Liver (tissue), 9 donors: ENCODE data around the gene SEMA3E. TPM values are rescaled to one million over a fixed set of nuclear protein-coding genes. Genes with fewer than 3 reads are reported as not detected.

ENCODE experiments used
- DNase-seq: peaks from one replicate; pipeline ENCODE4 v3.0.0-alpha.2; 2017; ENCODE audit warnings: low spot score
- H3K27ac ChIP-seq, 2 donors: one replicate each; pipeline ENCODE4 v1.7.0; 2013; ENCODE audit warnings: inconsistent platforms in 2 of 2, low read length in 2 of 2, control low read depth in 1 of 2, low read depth in 1 of 2, mild to moderate bottlenecking in 1 of 2
- H3K27me3 ChIP-seq, 4 donors: one replicate each; pipeline versions ENCODE4 v1.6.1 to v1.7.0; 2013; ENCODE audit warnings: low read length in 3 of 4, inconsistent platforms in 1 of 4, mild to moderate bottlenecking in 1 of 4, moderate library complexity in 1 of 4; ENCODE audit not compliant: control insufficient read depth in 4 of 4, insufficient read depth in 4 of 4
- H3K36me3 ChIP-seq, 4 donors: one replicate each; pipeline versions ENCODE4 v1.6.1 to v1.7.0; 2013; ENCODE audit warnings: low read length in 3 of 4, mild to moderate bottlenecking in 3 of 4, low read depth in 1 of 4, moderate library complexity in 1 of 4; ENCODE audit not compliant: control insufficient read depth in 4 of 4, insufficient read depth in 3 of 4
- H3K4me1 ChIP-seq, 4 donors: one replicate each; pipeline versions ENCODE4 v1.6.1 to v1.7.0; 2013; ENCODE audit warnings: low read length in 3 of 4, mild to moderate bottlenecking in 3 of 4, moderate library complexity in 1 of 4; ENCODE audit not compliant: control insufficient read depth in 4 of 4, insufficient read depth in 4 of 4
- H3K4me3 ChIP-seq, 3 donors: one replicate each; pipeline versions ENCODE4 v1.6.1 to v1.7.0; 2013; ENCODE audit warnings: low read length in 3 of 3, control low read depth in 1 of 3, low read depth in 1 of 3, mild to moderate bottlenecking in 1 of 3
- H3K9ac ChIP-seq, 2 donors: one replicate each; pipeline ENCODE4 v1.7.0; 2013; ENCODE audit warnings: low read length in 2 of 2, mild to moderate bottlenecking in 2 of 2, moderate library complexity in 2 of 2, control low read depth in 1 of 2, low read depth in 1 of 2
- H3K9me3 ChIP-seq, 4 donors: one replicate each; pipeline versions ENCODE4 v1.6.1 to v1.7.0; 2013; ENCODE audit warnings: low read length in 3 of 4; ENCODE audit not compliant: control insufficient read depth in 4 of 4
- FOXA1 ChIP-seq: IDR thresholded peaks from 2 replicates; pipeline ENCODE4 v1.6.1; 2016; ENCODE audit warnings: antibody characterized with exemption
- FOXA2 ChIP-seq: IDR thresholded peaks from 2 replicates; pipeline ENCODE4 v1.6.1; 2016; ENCODE audit warnings: antibody characterized with exemption
- GABPA ChIP-seq, 2 donors: IDR thresholded peaks in 1 of 2; conservative IDR thresholded peaks in 1 of 2; 2 replicates each; pipeline ENCODE4 v1.6.1; 2016; ENCODE audit warnings: antibody characterized with exemption in 2 of 2, mild to moderate bottlenecking in 1 of 2, moderate library complexity in 1 of 2
- HNF4A ChIP-seq, 2 donors: conservative IDR thresholded peaks; 2 replicates each; pipeline ENCODE4 v1.6.1; 2016; ENCODE audit warnings: antibody characterized with exemption in 2 of 2, mild to moderate bottlenecking in 2 of 2
- HNF4G ChIP-seq: IDR thresholded peaks from 2 replicates; pipeline ENCODE4 v1.6.1; 2016; ENCODE audit warnings: antibody characterized with exemption
- JUND ChIP-seq, 2 donors: IDR thresholded peaks; 2 replicates each; pipeline ENCODE4 v1.6.1; 2016; ENCODE audit warnings: antibody characterized with exemption in 2 of 2
- NR2F2 ChIP-seq: IDR thresholded peaks from 2 replicates; pipeline ENCODE4 v1.6.1; 2016; ENCODE audit warnings: antibody characterized with exemption
- SP1 ChIP-seq: IDR thresholded peaks from 2 replicates; pipeline ENCODE4 v1.6.1; 2018; ENCODE audit warnings: antibody characterized with exemption, mild to moderate bottlenecking
- TAF1 ChIP-seq: conservative IDR thresholded peaks from 2 replicates; pipeline ENCODE4 v1.6.1; 2016; ENCODE audit warnings: antibody characterized with exemption, mild to moderate bottlenecking
- YY1 ChIP-seq: IDR thresholded peaks from 2 replicates; pipeline ENCODE4 v1.6.1; 2016; ENCODE audit warnings: antibody characterized with exemption, mild to moderate bottlenecking
- WGBS: extraction: QIAGEN DNeasy Blood & Tissue Kit; methylation state at CpG from one replicate; pipeline ENCODE4 v1.1.7; 2013; 5-methylcytosine and 5-hydroxymethylcytosine counted together
- polyA plus RNA-seq, 2 donors: library from polyadenylated mRNA; stranded (reverse) in 1 of 2; unstranded in 1 of 2; fragments of 200-250 nt in 1 of 2; fragments of >200 nt in 1 of 2; fragmentation: Nextera tagmentation in 1 of 2; extraction: Ambion mirVana in 1 of 2; gene quantifications; one replicate each; pipeline versions ENCODE4 v1.2.1 to v1.2.3, GENCODE V29; 2013 to 2015
- total RNA-seq, 2 donors: library from RNA; depleted of rRNA; stranded (reverse); fragments of >200 nt; gene quantifications; one replicate each; pipeline ENCODE4 v1.2.3, GENCODE V29; 2014
- TF ChIP-seq, protein P1 (sequence below): IDR thresholded peaks from 2 replicates; pipeline ENCODE4 v1.6.1; 2016; ENCODE audit warnings: antibody characterized with exemption
- TF ChIP-seq, protein P2 (sequence below): IDR thresholded peaks from 2 replicates; pipeline ENCODE4 v1.6.1; 2016; ENCODE audit warnings: antibody characterized with exemption
- TF ChIP-seq, protein P3 (sequence below): IDR thresholded peaks from 2 replicates; pipeline ENCODE4 v1.6.1; 2016; ENCODE audit warnings: antibody characterized with exemption, mild to moderate bottlenecking
- TF ChIP-seq, protein P4 (sequence below): fragments of 150-350 bp; IDR thresholded peaks from 2 replicates; pipeline ENCODE4 v1.5.1; 2017; ENCODE audit warnings: improper control_type of control experiment, low read depth, low read length; ENCODE audit not compliant: missing input control
- donor health status: healthy.
- donor health status: healthy.
- donor health status: healthy.
- donor health status: healthy.
- donor health status: healthy.

The SEMA3E gene
- total and polyA plus RNA-seq, 4 donors, result 0.20 to 1.2 (median 0.59) TPM; not detected in 1

DNA sequence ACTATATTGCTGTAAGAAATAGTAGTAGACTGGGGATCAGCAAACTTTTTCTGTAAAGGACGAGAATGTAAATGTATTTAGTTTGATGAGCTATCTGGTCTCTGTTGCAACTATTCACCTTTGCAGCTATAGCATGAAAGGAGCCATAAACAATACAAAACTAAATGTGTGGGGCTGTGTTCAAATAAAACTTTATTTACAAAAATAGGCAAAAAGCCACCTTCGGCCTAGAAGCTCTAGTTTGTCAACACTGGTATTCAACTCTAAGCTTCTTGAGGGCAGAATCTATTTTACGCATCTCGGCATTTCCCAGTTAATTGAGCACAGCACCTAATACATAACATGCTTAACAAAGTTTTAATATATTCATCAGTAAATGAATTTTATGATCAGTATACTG, 181.4 kb downstream of the SEMA3E start:
- H3K27ac ChIP-seq, result no peak overlapping the region
- TF ChIP-seq YY1 (no peak), NR2F2 (no peak), HNF4A (conservative IDR thresholded peaks at IDR 0.05) (no peak), JUND (IDR thresholded peaks at IDR 0.05) (no peak), FOXA1 (no peak), GABPA (IDR thresholded peaks at IDR 0.05 in 1 of 2, conservative IDR thresholded peaks at IDR 0.05 in 1 of 2) (no peak), FOXA2 (no peak), TAF1 (no peak), SP1 (no peak), HNF4G (no peak)
- TF ChIP-seq, protein P1, sequence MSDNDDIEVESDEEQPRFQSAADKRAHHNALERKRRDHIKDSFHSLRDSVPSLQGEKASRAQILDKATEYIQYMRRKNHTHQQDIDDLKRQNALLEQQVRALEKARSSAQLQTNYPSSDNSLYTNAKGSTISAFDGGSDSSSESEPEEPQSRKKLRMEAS, result no peak
- TF ChIP-seq, protein P2, sequence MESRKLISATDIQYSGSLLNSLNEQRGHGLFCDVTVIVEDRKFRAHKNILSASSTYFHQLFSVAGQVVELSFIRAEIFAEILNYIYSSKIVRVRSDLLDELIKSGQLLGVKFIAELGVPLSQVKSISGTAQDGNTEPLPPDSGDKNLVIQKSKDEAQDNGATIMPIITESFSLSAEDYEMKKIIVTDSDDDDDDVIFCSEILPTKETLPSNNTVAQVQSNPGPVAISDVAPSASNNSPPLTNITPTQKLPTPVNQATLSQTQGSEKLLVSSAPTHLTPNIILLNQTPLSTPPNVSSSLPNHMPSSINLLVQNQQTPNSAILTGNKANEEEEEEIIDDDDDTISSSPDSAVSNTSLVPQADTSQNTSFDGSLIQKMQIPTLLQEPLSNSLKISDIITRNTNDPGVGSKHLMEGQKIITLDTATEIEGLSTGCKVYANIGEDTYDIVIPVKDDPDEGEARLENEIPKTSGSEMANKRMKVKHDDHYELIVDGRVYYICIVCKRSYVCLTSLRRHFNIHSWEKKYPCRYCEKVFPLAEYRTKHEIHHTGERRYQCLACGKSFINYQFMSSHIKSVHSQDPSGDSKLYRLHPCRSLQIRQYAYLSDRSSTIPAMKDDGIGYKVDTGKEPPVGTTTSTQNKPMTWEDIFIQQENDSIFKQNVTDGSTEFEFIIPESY, result no peak
- TF ChIP-seq, protein P3, sequence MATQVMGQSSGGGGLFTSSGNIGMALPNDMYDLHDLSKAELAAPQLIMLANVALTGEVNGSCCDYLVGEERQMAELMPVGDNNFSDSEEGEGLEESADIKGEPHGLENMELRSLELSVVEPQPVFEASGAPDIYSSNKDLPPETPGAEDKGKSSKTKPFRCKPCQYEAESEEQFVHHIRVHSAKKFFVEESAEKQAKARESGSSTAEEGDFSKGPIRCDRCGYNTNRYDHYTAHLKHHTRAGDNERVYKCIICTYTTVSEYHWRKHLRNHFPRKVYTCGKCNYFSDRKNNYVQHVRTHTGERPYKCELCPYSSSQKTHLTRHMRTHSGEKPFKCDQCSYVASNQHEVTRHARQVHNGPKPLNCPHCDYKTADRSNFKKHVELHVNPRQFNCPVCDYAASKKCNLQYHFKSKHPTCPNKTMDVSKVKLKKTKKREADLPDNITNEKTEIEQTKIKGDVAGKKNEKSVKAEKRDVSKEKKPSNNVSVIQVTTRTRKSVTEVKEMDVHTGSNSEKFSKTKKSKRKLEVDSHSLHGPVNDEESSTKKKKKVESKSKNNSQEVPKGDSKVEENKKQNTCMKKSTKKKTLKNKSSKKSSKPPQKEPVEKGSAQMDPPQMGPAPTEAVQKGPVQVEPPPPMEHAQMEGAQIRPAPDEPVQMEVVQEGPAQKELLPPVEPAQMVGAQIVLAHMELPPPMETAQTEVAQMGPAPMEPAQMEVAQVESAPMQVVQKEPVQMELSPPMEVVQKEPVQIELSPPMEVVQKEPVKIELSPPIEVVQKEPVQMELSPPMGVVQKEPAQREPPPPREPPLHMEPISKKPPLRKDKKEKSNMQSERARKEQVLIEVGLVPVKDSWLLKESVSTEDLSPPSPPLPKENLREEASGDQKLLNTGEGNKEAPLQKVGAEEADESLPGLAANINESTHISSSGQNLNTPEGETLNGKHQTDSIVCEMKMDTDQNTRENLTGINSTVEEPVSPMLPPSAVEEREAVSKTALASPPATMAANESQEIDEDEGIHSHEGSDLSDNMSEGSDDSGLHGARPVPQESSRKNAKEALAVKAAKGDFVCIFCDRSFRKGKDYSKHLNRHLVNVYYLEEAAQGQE, result no peak
- 92% methylated on average over 4 of the region's 4 CpGs for WGBS
- no peaks in the 10 kb centered on the region for H3K9me3 ChIP-seq
- no peak overlapping the region for H3K9ac ChIP-seq
- no peak overlapping the region for H3K4me3 ChIP-seq
- H3K27me3 ChIP-seq, result no peaks in the 10 kb centered on the region
- H3K4me1 ChIP-seq, result no peaks in the 10 kb centered on the region
- H3K36me3 ChIP-seq, result no peaks in the 10 kb centered on the region
- DNase-seq, result no peak

DNA sequence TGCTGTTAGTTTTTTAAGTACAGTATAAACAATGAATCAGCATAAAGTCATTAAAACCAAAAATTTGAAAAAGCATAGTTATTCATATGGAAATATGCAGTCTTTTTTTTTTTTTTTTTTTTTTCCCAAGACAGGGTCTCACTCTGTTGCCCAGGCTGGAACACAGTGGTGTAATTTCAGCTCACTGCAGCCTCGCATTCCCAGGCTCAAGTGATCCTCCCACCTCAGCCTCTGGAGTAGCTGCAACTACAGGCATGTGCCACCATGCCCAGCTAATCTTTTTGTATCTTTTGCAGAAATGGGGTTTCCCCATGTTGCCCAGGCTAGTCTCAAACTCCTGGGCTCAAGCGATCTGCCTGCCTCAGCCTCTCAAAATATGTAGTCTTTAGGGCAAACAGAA, 182.0 kb downstream of the SEMA3E start:
- H3K36me3 ChIP-seq, result no peaks in the 10 kb centered on the region
- no peak overlapping the region for H3K27ac ChIP-seq
- H3K9me3 ChIP-seq, result no peaks in the 10 kb centered on the region
- TF ChIP-seq, protein P4, sequence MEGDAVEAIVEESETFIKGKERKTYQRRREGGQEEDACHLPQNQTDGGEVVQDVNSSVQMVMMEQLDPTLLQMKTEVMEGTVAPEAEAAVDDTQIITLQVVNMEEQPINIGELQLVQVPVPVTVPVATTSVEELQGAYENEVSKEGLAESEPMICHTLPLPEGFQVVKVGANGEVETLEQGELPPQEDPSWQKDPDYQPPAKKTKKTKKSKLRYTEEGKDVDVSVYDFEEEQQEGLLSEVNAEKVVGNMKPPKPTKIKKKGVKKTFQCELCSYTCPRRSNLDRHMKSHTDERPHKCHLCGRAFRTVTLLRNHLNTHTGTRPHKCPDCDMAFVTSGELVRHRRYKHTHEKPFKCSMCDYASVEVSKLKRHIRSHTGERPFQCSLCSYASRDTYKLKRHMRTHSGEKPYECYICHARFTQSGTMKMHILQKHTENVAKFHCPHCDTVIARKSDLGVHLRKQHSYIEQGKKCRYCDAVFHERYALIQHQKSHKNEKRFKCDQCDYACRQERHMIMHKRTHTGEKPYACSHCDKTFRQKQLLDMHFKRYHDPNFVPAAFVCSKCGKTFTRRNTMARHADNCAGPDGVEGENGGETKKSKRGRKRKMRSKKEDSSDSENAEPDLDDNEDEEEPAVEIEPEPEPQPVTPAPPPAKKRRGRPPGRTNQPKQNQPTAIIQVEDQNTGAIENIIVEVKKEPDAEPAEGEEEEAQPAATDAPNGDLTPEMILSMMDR, result no peak
- TF ChIP-seq TAF1, result no peak
- H3K4me3 ChIP-seq, result no peak overlapping the region
- whole genome bisulfite sequencing, result 91% methylated on average over 2 of the region's 2 CpGs
- no peak for DNase-seq
- no peak overlapping the region for H3K9ac ChIP-seq
- H3K4me1 ChIP-seq, result no peaks in the 10 kb centered on the region
- H3K27me3 ChIP-seq, result no peaks in the 10 kb centered on the region
